ENCODE measurements around the gene CAPRIN1. TPM values are rescaled to one million over a fixed set of nuclear protein-coding genes. Genes with fewer than 3 reads are reported as not detected.

Gene CAPRIN1
- total RNA-seq, 1 experiment from 2014 or later: 301 TPM

GRCh38 chr11:34140149-34140548 lies 88.6 kb downstream of the CAPRIN1 start:
- no CpG with 5 or more reads among the region's 11 CpGs for WGBS (ENCODE audit: extremely low coverage, insufficient read length, low lambda C conversion rate)

More at GRCh38 chr11:34140149-34140548, 88.6 kb downstream of the CAPRIN1 start:
- H2AK5ac ChIP-seq (ENCODE audit: insufficient read length, low read length): no peak overlapping the region
- DNase-seq: no peak
- no peak overlapping the region for H4K91ac ChIP-seq (ENCODE audit: insufficient read length, low read depth, low read length)
- no peak overlapping the region for H4K8ac ChIP-seq (replicated peaks; ENCODE audit: insufficient read length, low read depth, low read length)
- no peak overlapping the region for H2BK20ac ChIP-seq (ENCODE audit: low read depth, low read length, poor library complexity, severe bottlenecking)
- no peak overlapping the region for H3K14ac ChIP-seq (ENCODE audit: insufficient read depth, low read length)
- 0 out of 7 replicates have a peak overlapping the region, but pooled peaks of 1 of the 3 experiments have one; percentile 24 for H3K27ac Mint-ChIP-seq
- no peak overlapping the region for H3K4me3 Mint-ChIP-seq
- no peak overlapping the region for H2BK5ac ChIP-seq (ENCODE audit: insufficient read length, low read length)
- no peaks in the 10 kb centered on the region for H3K79me1 ChIP-seq (ENCODE audit: insufficient read depth, low read depth, low read length, poor library complexity, severe bottlenecking)
- no peaks in the 10 kb centered on the region for H3K9me3 ChIP-seq (ENCODE audit: control insufficient read depth, low read depth, low read length)
- no peak overlapping the region for H3K9ac ChIP-seq (ENCODE audit: extremely low read depth, insufficient read length, low read length)
- no peaks in the 10 kb centered on the region for H3K27me3 ChIP-seq (ENCODE audit: insufficient read depth, low read length)
- no peak overlapping the region for H3K18ac ChIP-seq (ENCODE audit: insufficient read length, low read depth, low read length)
- no peak overlapping the region for H2BK15ac ChIP-seq (ENCODE audit: low read depth, low read length)
- no peak overlapping the region for H3K4ac ChIP-seq (ENCODE audit: low read depth, low read length)
- no peaks in the 10 kb centered on the region for H3K23me2 ChIP-seq (ENCODE audit: insufficient read length, low read depth, low read length, poor library complexity, severe bottlenecking)
- H3K27ac ChIP-seq (ENCODE audit: insufficient read length, low read depth, low read length): no peak overlapping the region
- no peak overlapping the region for H3K4me2 ChIP-seq (ENCODE audit: insufficient read depth, insufficient read length, low read length)
- TF ChIP-seq CTCF (conservative IDR thresholded peaks at IDR 0.05): no peak
- no peaks in the 10 kb centered on the region for H3K4me1 Mint-ChIP-seq
- H3K9me3 Mint-ChIP-seq: no peaks in the 10 kb centered on the region
- H3K27me3 Mint-ChIP-seq (ENCODE audit: low read depth): no peaks in the 10 kb centered on the region; the same call in 1 of the 2 replicates
- no peak overlapping the region for H3K23ac ChIP-seq (ENCODE audit: insufficient read length, low read depth, low read length)
- no peak overlapping the region for H3T11ph ChIP-seq (ENCODE audit: low read length)
- no peak overlapping the region for H3K56ac ChIP-seq (ENCODE audit: insufficient read length, low read depth, low read length)
- H2AFZ ChIP-seq (ENCODE audit: low read length): no peak overlapping the region
- no peak overlapping the region for H2BK120ac ChIP-seq (ENCODE audit: low read depth, low read length, poor library complexity, severe bottlenecking)
- H2BK12ac ChIP-seq (ENCODE audit: insufficient read length, low read depth, low read length): no peak overlapping the region
- peaks cover 40 to 94% (median 83%) of the 10 kb centered on the region in 3 experiments; a peak in 6 of 7 replicates for H3K36me3 Mint-ChIP-seq (ENCODE audit: insufficient read depth in 1 of 3, low read depth in 3 of 3)
- H3K4me1 ChIP-seq (ENCODE audit: insufficient read depth, low read length): no peaks in the 10 kb centered on the region
- no peaks in the 10 kb centered on the region for H3K79me2 ChIP-seq (ENCODE audit: insufficient read depth, low read length)
- no peaks in the 10 kb centered on the region for H4K20me1 ChIP-seq (ENCODE audit: control insufficient read depth, insufficient read depth, insufficient read length)
- no peak overlapping the region for H4K5ac ChIP-seq (ENCODE audit: insufficient read length, low read depth, low read length)
